Measurements from ENCODE around the gene NR1D1.
A peak's percentile ranks its signal among the peaks of the same experiment; 100 is the strongest.

The NR1D1 gene

DNA sequence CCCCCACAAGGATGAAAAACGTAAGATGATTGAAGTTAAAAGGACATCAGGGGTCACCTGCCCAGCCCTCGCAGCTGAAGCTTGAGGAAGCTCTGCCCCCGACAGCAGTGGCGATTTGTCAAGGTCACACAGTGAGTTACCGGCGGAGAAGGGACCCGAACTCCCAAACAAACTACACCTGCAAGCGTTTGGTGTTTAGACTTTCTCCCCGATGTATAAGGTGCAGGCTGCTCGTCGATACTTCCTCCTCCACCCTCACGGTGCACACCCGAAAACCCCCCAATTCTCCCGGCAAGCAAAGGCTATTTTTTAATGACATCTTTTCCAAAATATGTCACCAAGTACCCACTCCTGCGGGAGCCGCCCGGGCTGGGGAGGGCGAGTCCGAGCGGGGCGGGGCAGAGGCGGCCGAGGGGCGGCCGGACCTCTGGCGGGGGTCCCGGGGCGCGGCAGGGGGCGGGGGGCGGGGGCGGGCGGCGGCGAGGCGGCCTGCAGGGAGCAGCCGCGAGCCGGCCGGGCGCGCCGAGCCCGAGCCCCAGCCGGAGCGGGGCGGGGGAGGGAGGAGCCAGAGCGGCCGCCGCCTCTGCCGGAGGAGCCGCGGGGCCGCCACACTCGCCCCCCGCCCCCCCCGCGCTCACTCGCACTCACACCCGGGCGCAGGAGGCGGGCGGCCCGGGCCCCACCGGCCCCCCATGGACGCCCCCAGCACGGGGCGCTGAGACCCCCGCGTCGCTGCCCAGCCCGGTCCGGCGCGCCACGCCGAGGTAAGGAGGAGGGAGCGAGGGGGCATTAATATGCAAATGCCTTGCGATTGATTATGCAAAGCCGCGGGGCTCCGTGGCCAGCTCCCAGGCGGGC lies 37.8 kb downstream of the NR1D1 start, which contains the start of gene THRA:
Gene THRA (plus strand): TSS at position 637 of the 858 bp plus-strand sequence. CDS start 11,524 bp downstream, outside the sequence.
- DNase-seq (ENCODE audit: low spot score) = peak; percentile 61

DNA sequence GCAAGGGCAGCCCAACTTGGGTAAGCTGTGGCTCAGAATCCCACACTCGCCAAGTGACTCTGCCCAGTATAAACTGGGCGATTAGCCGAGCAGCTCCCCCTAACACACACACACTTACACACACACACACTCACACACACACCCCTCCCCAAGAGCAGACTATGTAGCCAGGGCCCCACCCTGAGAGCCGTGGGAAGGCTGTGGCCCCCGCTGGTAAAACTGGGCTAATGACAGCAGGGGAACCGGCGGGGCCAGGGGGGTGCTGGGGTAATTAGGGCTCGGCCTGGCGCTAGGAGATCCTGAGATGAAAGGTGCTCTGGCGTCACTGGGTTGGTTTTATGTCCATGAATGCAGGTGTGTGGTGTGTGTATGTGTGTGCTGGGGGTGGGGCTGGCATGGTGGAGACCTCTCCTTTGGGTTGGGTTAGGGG lies 38.8 kb downstream of the NR1D1 start:
- DNase-seq (ENCODE audit: low spot score) = no peak

GRCh38 chr17:40060887-40061608 lies 39.3 kb downstream of the NR1D1 start:
- DNase-seq (ENCODE audit: low spot score) = no peak

- no peak for DNase-seq (ENCODE audit: low spot score)
These were observed 40.5 kb downstream of the NR1D1 start for GRCh38 chr17:40059729-40060475.

DNA sequence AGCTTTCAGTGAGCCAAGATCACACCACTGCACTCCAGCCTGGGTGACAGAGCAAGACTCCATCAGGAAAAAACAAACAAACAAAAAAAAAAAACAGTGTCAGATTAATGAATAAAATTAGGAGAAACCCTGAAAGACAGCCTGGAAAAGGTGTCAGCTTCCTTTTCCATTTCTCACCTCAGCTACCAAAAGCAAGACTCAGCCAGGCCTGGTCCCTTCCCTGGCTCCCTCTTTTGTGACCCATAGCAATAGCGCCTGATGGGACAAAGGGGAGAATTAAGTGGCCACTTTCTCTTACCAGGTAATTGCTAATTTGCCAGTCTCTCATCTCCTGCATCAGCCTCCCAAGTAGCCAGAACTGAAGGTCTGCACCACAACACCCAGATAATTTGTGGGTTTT lies 41.5 kb downstream of the NR1D1 start:
- DNase-seq (ENCODE audit: low spot score) = no peak

GRCh38 chr17:40058186-40058784 lies 42.1 kb downstream of the NR1D1 start:
- DNase-seq (ENCODE audit: low spot score) = no peak

DNA sequence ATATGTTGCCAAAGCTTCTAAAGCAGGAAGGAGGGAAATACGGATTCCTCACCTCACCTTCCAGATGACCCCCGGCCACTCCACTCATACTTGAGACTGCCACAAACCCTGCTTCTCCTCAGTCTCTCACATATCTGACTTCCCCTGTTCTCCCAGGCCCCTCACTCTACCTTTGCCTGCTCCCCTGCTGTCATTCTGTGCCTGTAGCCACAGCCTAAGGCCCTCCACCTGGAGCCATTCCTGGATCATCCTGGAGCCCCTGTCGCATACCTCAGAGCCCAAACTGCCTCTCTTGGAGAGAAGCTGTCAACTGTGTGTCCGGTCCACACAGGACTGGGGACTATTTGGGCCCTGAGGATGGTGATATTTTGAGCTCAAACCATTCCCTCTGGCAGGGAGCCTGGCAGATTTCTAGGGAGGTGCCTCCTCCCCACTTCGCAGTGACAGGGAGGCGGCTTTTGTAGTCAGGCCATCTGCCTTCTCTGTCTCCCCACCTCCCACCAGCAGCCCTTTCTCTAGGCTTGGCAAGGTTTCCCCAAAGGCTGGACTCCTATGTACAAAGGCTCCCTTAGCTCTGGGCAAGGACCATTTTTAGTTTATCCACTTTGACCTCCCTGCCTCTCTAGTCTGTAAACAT lies 43.9 kb downstream of the NR1D1 start:
- no peak for DNase-seq (ENCODE audit: low spot score)
